ENCODE results near the gene RPL9. TPM values are rescaled to one million over a fixed set of nuclear protein-coding genes. Genes with fewer than 3 reads are reported as not detected.

The RPL9 gene
- total and polyA plus RNA-seq, 2 of the 13 experiments (the other 11 are each of a cell fraction or from before 2014, with no cell fraction given) = 993 to 2,148 TPM

- H3K4me1 ChIP-seq (ENCODE audit: insufficient read depth, low read length) = peaks cover 30% of the 10 kb centered on the region
- peaks cover 5% of the 10 kb centered on the region; the same call in 1 of the 2 replicates for H4K20me1 ChIP-seq (ENCODE audit: insufficient read depth, low read length)
- H3K4me2 ChIP-seq (ENCODE audit: low read depth, low read length) = no peak overlapping the region
- intact Hi-C loops (cut with micrococcal nuclease; ENCODE audit: unreplicated experiment) = no loop called here
- no peak overlapping the region for H3K4me3 ChIP-seq (replicated peaks in 1 of 3; ENCODE audit: insufficient read depth in 1 of 3, low read depth in 2 of 3, low read length in 3 of 3)
- H3K79me2 ChIP-seq (ENCODE audit: insufficient read depth, low read length) = no peaks in the 10 kb centered on the region
- H3K27me3 ChIP-seq (ENCODE audit: control insufficient read depth in 1 of 2, insufficient read depth in 2 of 2, low read length in 2 of 2) = no peaks in the 10 kb centered on the region
- H3K9ac ChIP-seq (ENCODE audit: insufficient read depth, low read depth, low read length) = no peak overlapping the region
- H3K36me3 ChIP-seq (replicated peaks in 1 of 2; ENCODE audit: control insufficient read depth in 1 of 2, insufficient read depth in 2 of 2, low read length in 2 of 2) = peaks cover 5 to 34% of the 10 kb centered on the region in 2 experiments; a peak in 3 of 5 replicates
- no peaks in the 10 kb centered on the region for H3K9me3 ChIP-seq (ENCODE audit: low read length)
- no peak overlapping the region for H2AFZ ChIP-seq (ENCODE audit: low read length)
- no TSS peak for BruUV-seq (replicated peaks)
- peak; percentile 28 for ATAC-seq
- FAIRE-seq = no peak
- CTCF ChIA-PET (ENCODE audit: low intra/inter-chr PET ratio, low total read pairs) = no interaction called here
- DNase-seq (ENCODE audit: low spot score) = no peak
- no peak overlapping the region for H3K27ac ChIP-seq (ENCODE audit: extremely low read length, insufficient read depth, low read length)
- POLR2A ChIA-PET = interaction anchor here (0.9 to 2.0 kb wide), 3 partner anchors 18 to 80 kb away, joined by 3 to 6 read pairs (median 4); partner anchors contain the start of genes KLB and RFC1
- in situ Hi-C loops (cut with HindIII; ENCODE audit: extremely low pct_ligation_motif_present, low pct_unique_long_range_greater_than_20kb) = no loop called here
- 98% methylated on average over 32 of the region's 61 CpGs for WGBS (ENCODE audit: low lambda C conversion rate)
- TF ChIP-seq AGO2 (optimal IDR thresholded peaks at IDR 0.05; ENCODE audit: low read depth, low read length) (peak; percentile 98), ZBTB38 (CRISPR knock-in tag; IDR thresholded peaks at IDR 0.05) (peak; percentile 86), SP140L (CRISPR knock-in tag; IDR thresholded peaks at IDR 0.05; ENCODE audit: borderline replicate concordance) (no peak), RBM22 (optimal IDR thresholded peaks at IDR 0.05; ENCODE audit: low read length) (peak; percentile 14), SP2 (CRISPR knock-in tag; IDR thresholded peaks at IDR 0.05) (no peak), ZNF687 (CRISPR knock-in tag; IDR thresholded peaks at IDR 0.05) (peak; percentile 45; the same call in 1 of the 2 replicates), ZBTB33 (CRISPR knock-in tag; IDR thresholded peaks at IDR 0.05) (0 out of 2 replicates have a peak, but pooled peaks have one; percentile 23), ZBTB25 (CRISPR knock-in tag; IDR thresholded peaks at IDR 0.05) (no peak), NR0B2 (CRISPR knock-in tag; IDR thresholded peaks at IDR 0.05) (0 out of 2 replicates have a peak, but pooled peaks have one; percentile 16), ZNF776 (CRISPR knock-in tag; IDR thresholded peaks at IDR 0.05) (peak; percentile 79; the same call in 1 of the 2 replicates), CEBPZ (IDR thresholded peaks at IDR 0.05; ENCODE audit: low read length) (no peak)
Measured at GRCh38 chr4:39446842-39447573, 11.7 kb downstream of the RPL9 start.

All from HepG2 (cell line).